ENCODE measurements around the gene BDNF. TPM values are rescaled to one million over a fixed set of nuclear protein-coding genes. Genes with fewer than 3 reads are reported as not detected.

Gene BDNF
- total and polyA plus RNA-seq, 2 donors (not counting 1 experiment from before 2014, with no cell fraction given), result 11.2 to 16.7 TPM

DNA sequence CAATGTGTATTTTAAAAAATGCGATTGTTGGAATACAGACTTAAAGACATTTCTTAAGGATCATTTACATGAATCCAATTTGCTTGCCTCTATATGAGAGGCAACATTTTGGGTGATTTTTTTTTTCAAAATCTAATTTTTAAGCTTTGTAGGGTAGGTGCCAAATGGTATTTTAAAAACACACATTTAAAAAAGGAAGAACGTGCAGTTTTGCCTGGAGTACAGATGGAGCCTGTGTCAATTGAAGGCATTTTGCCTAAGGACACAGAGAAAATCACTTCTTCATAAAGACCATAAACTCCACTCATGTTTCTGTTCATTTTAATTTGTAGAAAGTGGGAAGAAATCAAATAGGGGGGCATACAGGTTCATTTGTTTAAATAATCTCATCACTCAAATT, 91.3 kb downstream of the BDNF start:
- Histone ChIP-seq H3K4me3 (replicated peaks in 1 of 4; ENCODE audit: control extremely low read depth in 1 of 4, insufficient read depth in 1 of 4, low read depth in 3 of 4, low read length in 4 of 4) (no peak overlapping the region), H3K4me2 (ENCODE audit: extremely low read depth, insufficient read depth, low read length) (no peak overlapping the region), H3K36me3 (ENCODE audit: control insufficient read depth, insufficient read depth, low read length) (no peaks in the 10 kb centered on the region), H3K27ac (ENCODE audit: insufficient read depth, low read length) (no peak overlapping the region), H3K9ac (ENCODE audit: insufficient read depth, low read length) (no peak overlapping the region), H3K9me3 (ENCODE audit: control insufficient read depth, insufficient read depth, low read depth, low read length) (no peaks in the 10 kb centered on the region), H3K79me2 (ENCODE audit: control insufficient read depth, insufficient read depth, low read length) (no peaks in the 10 kb centered on the region), H4K20me1 (ENCODE audit: control insufficient read depth, extremely low read depth, insufficient read depth, low read length) (no peaks in the 10 kb centered on the region), H3K4me1 (ENCODE audit: control insufficient read depth, extremely low read depth, insufficient read depth, low read length) (no peaks in the 10 kb centered on the region), H3K27me3 (ENCODE audit: control insufficient read depth, insufficient read depth, low read length) (no peaks in the 10 kb centered on the region), H2AFZ (ENCODE audit: low read length) (no peak overlapping the region)
- no peak for TF ChIP-seq EZH2 (IDR thresholded peaks at IDR 0.05; ENCODE audit: low read length, missing control alignments)
- TF ChIP-seq, protein P1, sequence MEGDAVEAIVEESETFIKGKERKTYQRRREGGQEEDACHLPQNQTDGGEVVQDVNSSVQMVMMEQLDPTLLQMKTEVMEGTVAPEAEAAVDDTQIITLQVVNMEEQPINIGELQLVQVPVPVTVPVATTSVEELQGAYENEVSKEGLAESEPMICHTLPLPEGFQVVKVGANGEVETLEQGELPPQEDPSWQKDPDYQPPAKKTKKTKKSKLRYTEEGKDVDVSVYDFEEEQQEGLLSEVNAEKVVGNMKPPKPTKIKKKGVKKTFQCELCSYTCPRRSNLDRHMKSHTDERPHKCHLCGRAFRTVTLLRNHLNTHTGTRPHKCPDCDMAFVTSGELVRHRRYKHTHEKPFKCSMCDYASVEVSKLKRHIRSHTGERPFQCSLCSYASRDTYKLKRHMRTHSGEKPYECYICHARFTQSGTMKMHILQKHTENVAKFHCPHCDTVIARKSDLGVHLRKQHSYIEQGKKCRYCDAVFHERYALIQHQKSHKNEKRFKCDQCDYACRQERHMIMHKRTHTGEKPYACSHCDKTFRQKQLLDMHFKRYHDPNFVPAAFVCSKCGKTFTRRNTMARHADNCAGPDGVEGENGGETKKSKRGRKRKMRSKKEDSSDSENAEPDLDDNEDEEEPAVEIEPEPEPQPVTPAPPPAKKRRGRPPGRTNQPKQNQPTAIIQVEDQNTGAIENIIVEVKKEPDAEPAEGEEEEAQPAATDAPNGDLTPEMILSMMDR (conservative IDR thresholded peaks at IDR 0.05 in 1 of 2, IDR thresholded peaks at IDR 0.05 in 1 of 2; ENCODE audit: low read depth in 1 of 2, low read length in 2 of 2), result no peak
- DNase-seq (ENCODE audit: low read depth in 2 of 2), result no peak

DNA sequence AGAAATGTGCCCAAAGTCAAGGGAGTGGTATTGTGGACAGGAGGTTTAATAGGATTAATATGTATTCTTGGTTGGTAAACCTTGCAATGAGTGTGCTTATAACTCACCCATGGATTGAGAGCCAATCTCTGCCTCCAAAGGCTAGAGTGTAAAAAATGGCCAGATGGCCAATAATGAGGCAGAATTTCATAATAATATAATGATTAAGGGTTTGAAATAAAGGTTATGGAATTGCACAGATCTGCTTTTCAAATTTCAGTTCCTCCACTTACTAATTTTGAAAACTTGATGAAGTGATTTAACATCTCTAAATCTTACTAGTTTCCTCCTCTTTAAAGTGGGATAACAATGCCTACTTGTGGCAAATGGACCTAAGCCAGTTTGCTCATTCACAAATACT, 94.8 kb downstream of the BDNF start:
- DNase-seq (ENCODE audit: low read depth in 2 of 2), result no peak
- no peak for TF ChIP-seq EZH2 (IDR thresholded peaks at IDR 0.05; ENCODE audit: low read length, missing control alignments)
- TF ChIP-seq, protein P1 (conservative IDR thresholded peaks at IDR 0.05 in 1 of 2, IDR thresholded peaks at IDR 0.05 in 1 of 2; ENCODE audit: low read depth in 1 of 2, low read length in 2 of 2), result no peak
- no peak overlapping the region for H2AFZ ChIP-seq (ENCODE audit: low read length)

More for the DNA sequence above, 94.8 kb downstream of the BDNF start:
- no peaks in the 10 kb centered on the region for H3K79me2 ChIP-seq (ENCODE audit: control insufficient read depth, insufficient read depth, low read length)
- no peak overlapping the region for H3K27ac ChIP-seq (ENCODE audit: insufficient read depth, low read length)
- no peak overlapping the region for H3K9ac ChIP-seq (ENCODE audit: insufficient read depth, low read length)
- H3K9me3 ChIP-seq (ENCODE audit: control insufficient read depth, insufficient read depth, low read depth, low read length), result no peaks in the 10 kb centered on the region
- H4K20me1 ChIP-seq (ENCODE audit: control insufficient read depth, extremely low read depth, insufficient read depth, low read length), result no peaks in the 10 kb centered on the region
- no peak overlapping the region for H3K4me2 ChIP-seq (ENCODE audit: extremely low read depth, insufficient read depth, low read length)
- no peak overlapping the region for H3K4me3 ChIP-seq (replicated peaks in 1 of 4; ENCODE audit: control extremely low read depth in 1 of 4, insufficient read depth in 1 of 4, low read depth in 3 of 4, low read length in 4 of 4)
- H3K27me3 ChIP-seq (ENCODE audit: control insufficient read depth, insufficient read depth, low read length), result no peaks in the 10 kb centered on the region
- H3K36me3 ChIP-seq (ENCODE audit: control insufficient read depth, insufficient read depth, low read length), result no peaks in the 10 kb centered on the region
- H3K4me1 ChIP-seq (ENCODE audit: control insufficient read depth, extremely low read depth, insufficient read depth, low read length), result no peaks in the 10 kb centered on the region

Other genes starting within 250 kb of the BDNF start
- gene LGR4, start 227.7 kb downstream of the BDNF start, total RNA-seq, result 2.8 and 6.4 TPM in 2 replicates
- gene LGR4, start 227.7 kb downstream of the BDNF start, polyA plus RNA-seq, result 2.5 and 8.8 TPM in 2 replicates
- 58.6 and 62.6 TPM in 2 replicates for gene LIN7C, start 193.7 kb downstream of the BDNF start, total RNA-seq
- 40.6 and 43.2 TPM in 2 replicates for gene LIN7C, start 193.7 kb downstream of the BDNF start, polyA plus RNA-seq